Non-pigmented ciliary epithelial cell (primary cell): Measurements from ENCODE around the gene IL1RAP.
"Not testable (repeated sequence)": the region's sequence is repeated elsewhere in the genome, so short reads cannot be mapped to it uniquely, and the experiment has no call there.

Experiments used
- DNase-seq: peaks from one replicate; pipeline ENCODE4 v3.0.0-alpha.2; 2010; ENCODE audit warnings: low read depth

IL1RAP gene

DNA sequence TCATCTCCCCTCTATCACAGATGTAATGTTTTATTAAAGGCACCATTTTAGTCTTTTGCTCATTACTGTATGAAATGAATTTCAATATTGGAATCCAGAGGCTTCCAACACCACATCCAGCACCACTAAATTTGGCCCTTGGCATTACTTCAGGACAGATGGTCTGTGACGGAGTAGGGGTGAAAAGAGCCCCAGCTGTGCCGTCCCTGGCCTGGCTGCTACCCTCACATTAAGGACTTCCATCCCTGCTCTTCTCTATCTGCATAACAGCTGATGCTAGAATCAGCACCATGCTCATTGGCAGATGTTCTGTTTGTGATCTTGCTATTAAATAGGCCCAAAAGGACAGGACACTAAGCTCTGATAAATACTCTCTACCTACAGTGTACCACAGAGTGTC is 152.9 kb downstream of the IL1RAP start:
- no peak for DNase-seq

DNA sequence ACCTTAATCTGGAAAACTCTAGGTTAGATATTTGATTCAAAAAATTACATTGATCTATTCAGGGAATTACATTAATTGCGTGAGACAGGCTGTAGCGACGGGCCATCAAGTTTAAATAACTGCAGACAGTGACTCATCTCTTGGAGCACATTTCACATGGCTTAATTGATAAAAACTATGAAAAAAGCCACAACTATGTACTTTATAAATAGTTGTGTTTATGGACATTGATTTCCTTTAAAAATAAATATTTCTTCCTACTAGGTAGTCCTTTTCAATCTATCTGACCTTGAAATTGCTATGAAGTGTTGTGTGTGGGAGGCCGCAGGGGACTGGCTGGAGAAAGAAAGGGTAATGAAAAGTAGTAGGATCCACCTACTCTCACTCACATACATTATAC is 157.8 kb downstream of the IL1RAP start:
- peak; percentile 30 for DNase-seq

DNA sequence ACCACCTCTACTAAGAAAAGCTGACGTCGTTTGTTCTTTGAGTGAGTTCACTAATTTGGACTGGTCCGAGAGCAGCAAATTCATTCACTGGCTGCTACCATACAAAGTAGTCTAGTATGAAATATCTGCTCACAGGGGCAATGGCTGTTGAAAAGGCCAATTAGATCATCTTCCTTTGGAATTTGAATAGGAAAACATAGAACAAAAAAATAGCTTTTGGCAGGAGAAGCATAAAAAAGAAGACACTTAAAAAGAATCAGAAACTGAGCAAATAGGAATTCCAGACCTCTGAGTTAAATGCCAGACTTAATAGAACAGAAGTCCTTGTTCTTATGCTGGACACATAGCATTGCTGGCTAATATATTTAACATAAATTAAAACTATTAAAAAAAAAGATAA is 159.3 kb downstream of the IL1RAP start:
- DNase-seq = peak; percentile 6

DNA sequence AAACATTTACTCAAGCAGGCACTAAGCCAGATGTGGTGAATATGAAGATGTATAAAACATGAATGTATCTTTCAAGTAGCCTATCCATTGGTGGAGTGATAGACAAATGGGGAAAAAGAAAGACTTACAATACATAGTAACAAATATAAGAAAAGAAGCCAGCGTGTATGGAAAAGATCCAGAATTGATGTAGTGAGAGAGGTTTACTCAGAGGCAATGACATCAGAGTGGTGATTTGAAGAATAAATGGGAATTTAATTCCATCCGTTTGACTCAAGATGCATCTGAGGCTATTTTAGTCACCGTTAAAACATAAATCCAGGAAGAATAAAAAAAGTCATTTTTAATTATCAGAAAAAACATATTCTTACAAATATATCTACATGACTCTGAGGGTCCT is 162.6 kb downstream of the IL1RAP start:
- DNase-seq = no peak

DNA sequence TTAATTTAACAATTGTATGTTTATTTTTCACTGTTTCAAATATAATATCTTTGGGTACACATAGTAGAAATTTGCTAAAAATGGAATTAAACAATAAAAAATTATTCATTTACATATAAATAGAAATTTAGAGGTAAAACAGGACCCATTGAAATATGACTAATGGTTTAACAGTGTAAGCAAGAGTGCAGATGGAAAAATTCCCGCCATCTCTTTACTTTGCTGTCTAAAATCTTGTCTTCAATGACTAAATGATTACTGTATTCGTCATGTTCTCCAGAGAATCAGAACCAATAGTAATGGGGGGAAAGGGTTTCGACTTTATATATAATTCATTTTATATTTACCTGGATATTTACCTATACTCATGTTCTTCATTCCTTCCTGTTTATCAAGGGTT is 163.1 kb downstream of the IL1RAP start:
- DNase-seq = no peak

DNA sequence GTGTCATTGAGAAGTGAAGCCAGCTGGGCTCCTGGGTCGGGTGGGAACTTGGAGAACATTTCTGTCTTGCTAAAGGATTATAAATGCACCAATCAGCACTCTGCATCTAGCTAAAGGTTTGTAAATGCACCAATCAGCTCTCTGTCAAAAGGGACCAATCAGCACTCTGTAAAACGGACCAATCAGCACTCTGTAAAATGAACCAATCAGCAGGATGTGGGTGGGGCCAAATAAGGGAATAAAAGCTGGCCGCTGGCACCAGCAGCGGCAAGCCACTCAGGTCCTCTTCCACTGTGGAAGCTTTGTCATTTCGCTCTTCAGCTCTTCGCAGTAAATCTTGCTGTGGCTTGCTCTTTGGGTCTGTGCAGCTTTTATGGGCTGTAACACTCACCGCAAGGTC is 164.0 kb downstream of the IL1RAP start:
- DNase-seq = not testable (repeated sequence)

DNA sequence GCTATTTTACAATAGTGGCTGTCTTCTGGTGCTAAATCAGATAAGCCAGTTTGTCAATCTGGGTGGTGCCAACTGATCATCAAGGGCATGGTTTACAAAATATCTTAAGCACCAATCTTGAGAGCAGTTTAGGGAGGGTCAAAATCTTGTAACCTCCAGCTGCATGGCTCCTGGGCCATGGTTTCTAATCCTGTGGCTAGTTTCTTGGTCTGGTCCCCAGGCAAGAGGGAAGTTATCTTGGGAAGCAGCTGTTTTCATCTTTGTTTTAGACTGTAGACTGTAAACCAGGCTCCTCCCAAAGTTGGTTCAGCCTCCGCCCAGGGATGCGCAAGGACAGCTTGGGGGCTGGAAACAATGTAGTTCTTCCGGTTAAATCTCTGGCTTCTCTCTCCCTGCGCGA is 166.8 kb downstream of the IL1RAP start:
- DNase-seq = no peak

DNA sequence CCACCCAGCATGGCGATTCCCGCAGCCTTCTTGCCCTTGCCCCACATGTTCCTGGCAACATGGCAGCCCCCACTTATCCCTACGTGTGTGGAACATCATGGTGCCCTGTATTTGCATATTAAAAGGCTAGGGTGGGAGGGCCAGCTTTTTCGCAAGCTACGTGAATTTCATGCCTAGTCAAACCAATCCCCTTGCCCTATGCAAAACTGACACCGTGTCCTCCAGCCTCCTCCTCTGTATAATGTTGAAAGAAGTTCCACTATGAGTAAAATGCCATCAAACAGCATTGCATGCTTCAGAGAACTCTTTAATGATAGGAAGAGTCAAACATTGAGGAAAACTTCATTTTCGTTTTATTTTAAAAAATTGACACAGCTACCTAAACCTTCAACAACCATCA is 170.9 kb downstream of the IL1RAP start:
- DNase-seq = no peak

DNA sequence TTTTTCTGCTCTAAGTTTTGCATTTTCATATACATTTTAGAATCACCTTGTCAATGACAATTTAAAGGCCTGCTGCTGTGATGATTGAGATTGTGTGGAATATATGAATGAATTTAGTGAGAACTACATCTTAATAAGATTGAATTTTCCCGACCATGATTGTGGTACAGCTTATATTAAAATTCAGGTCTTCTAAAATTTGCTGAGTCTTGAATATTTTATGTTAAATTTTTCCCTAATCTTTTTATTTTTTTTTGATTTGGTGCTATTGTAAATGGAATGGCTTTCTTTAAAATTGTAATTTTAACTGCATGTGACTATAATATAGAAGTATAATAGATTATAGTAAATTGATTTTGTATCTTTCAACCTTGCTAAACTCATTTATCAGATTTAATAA is 172.1 kb downstream of the IL1RAP start:
- no peak for DNase-seq

DNA sequence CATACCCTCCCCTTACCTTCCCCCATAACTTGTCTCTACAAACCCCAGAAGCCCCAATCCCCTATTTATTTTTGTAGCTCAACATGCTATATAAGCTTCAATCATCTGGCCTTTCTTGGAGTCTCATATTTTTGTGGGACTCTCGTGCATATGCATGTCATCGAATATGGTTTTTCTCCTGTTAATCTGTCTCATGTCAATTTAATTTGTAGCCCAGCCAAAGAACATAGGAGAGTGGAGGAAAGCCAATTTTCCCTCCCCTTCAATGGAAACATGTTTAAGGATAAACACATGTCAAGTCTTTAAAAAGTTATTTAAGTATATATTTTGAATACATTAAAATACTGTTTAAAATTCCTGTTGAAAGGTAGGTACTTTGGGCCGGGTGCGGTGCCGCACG is 176.4 kb downstream of the IL1RAP start:
- DNase-seq = no peak

DNA sequence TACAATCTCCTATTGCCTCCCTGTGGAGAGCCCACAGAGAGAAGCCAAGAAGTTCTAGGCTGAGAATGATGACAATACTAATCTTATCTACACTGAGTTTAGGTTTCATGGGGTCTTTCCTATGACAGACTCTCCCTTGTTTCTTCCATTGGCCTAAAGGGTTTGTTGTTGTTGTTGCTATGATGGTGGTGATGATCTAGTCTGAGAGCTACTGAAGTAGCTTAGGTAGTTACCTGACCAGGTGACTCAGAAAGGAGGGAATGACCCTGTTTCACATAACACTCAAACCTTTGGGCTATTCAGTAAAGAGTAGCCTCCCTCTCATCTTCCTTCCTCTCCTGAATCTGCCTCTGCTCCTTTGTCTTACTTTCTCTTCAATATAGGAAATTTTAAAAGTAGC is 178.4 kb downstream of the IL1RAP start:
- no peak for DNase-seq

DNA sequence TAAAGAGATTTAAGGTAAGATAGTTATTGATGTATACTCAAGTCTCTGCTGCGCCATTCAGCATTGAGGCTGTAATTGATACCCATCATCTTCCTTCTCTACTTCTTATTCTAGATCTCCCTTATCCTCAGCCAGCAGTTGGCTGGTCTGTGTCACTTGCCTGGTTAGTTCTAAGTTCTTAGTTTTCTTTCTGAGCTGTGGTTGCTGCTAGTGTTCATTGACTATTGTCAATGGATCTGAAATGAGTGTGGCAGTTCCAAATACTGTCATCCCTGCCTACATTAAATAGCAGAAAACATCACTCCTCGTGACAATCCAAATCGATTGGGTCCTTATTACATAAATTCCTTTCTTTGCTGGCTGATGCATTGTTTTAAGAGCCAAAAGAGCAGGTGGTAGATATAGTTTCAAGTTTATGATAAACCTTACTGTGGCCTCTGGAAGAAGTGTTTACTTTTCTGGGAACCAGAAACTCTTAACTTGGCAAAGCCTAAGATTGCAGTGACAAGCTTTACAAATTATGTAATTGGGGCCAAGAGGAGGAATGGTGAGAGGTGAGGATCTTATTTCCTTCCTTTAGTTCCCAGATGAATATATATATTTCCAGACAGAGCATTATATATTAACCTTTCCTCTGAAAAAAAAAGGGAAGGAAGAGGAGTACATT is 180.6 kb downstream of the IL1RAP start:
- DNase-seq = no peak

DNA sequence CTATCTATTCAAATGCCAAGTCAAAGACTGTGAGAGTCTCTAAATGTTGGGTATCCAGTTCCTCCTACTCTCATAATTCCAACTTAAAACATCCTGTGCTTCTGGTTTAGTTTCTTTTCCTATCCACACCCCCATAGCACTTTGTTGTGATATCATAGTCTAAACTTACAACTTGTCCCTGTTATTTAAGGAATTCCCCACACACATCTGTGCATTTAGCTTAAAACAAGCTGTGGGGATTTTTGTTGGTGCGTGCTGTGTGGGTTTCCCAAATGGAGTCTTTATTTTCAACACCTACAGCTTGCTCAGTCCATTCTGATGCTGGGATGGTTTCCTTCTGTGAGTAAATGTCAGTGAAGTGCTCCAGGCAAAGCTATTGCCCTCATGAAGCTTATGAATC is 181.3 kb downstream of the IL1RAP start:
- DNase-seq = no peak

DNA sequence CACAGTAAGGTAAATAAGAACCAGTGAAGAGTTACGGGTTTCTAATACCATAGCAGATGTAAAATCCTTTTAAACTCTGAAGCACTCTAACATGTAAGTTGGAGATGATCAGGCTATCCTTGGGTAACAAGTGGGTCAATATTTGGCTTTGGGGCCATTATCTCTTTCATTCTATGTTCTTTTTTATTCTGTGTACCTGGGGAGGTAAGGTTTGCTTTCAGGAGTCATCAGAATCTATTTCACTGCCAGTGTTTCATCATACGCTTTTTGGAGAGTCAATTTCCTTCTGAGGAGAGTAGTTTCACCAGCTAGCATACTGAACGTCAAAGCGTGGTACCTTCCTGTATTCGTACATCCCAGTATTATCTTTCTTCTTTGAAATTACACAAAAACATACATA is 182.1 kb downstream of the IL1RAP start:
- no peak for DNase-seq

DNA sequence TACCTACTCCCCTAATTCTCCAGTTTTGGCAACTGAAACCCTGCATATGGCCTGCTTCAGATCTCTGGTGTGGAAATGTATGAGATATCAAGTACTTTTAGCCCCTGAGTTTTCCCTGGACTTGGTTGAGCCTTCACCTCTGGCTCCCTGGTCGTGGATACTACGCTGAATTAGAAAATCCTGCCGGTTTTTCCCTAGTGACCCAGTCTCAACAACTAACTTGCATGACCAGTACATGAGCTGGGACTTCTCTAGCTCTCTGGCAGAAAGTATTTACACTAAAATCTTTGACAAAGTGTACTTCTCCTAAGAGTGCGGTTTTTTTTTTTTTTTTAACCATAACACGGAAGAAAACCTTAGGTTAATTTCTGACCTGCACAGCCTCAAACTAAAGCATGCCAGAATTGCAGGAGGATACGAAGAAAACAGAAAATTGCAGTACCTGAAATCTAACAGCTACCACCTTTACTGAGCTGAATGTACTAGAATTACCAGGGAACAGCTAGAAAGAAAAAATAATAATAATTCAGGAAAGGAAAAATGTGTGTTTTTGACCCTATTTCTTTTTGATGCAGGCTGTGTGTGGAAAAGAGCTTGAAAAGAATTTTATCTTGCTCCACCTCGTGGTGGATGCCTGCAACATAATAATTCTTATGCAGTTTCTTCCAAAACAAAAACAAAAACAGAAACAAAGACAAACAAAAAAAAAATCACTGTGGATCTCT is 183.1 kb downstream of the IL1RAP start:
- DNase-seq = no peak

DNA sequence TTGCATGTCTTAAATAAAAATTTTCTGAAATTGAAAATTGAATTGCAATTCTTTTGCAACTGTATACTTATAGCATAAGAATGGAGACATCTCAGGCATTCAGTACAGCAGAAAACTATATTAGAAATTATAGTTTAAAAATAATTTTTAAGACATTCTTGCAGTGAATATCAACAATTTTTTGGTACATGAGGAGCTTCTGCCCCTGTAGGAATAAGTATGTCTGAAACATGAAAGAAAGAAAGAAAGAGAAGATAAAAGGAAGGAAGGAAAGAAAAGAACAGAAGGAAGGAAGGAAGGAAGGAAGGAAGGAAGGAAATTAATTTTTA is 183.6 kb downstream of the IL1RAP start:
- DNase-seq = no peak

DNA sequence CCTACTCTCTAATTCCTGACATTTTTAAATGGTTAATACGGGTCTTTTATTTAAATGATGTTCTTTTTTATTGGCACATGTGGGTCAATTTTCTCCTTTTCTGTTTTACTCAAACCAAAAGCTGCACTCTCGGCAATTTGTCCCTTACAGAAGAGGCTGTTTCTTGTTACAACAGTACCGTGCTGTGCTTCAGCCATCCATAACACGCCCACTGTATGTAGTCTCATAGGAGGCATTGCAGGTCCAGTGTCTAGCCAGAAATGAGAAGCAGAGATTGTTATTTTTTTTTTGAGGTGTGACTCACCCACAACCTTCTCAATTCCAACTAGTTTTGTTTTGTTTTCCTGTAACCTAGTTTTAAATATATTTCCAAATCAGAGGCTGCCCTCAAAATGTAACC is 184.0 kb downstream of the IL1RAP start:
- DNase-seq = no peak

DNA sequence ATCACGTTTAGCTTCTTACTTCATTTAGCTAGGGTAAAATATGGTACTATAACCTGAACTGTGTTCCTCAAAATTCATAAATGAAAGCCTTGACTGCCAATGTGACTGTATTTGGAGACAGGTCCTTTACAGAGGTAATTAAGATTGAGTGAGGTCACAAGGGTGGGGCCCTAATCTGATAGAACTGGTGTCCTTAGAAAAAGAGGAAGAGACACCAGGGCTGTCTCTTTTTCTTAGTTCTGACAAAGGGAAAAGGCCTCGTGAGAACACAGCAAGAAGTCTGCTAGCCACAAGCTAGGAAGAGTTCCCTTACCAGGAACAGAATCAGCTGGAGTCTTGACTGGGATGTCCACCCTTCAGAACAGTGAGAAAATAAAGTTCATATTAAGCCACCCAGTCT is 185.9 kb downstream of the IL1RAP start:
- DNase-seq = no peak

DNA sequence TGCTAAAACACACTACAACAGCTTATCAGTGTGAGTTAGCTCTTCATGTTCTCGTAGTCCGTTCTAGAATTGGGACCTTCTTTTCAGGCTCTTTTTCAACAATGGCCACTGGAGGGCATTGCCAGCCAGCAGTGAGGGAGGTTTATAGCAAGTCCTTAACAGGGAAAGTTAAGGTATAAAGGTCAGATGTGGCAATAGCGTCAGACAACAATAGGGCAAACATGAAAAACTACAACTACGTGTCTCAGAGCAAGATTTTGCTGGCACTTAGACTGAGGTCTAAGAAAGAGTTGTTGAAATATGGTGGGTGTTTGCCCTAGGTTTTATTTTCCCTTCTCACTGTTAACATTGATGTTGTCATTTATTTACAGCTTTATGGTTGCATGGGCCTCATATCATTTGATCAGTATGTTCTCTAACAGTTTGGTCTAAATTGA is 187.2 kb downstream of the IL1RAP start:
- DNase-seq = no peak

DNA sequence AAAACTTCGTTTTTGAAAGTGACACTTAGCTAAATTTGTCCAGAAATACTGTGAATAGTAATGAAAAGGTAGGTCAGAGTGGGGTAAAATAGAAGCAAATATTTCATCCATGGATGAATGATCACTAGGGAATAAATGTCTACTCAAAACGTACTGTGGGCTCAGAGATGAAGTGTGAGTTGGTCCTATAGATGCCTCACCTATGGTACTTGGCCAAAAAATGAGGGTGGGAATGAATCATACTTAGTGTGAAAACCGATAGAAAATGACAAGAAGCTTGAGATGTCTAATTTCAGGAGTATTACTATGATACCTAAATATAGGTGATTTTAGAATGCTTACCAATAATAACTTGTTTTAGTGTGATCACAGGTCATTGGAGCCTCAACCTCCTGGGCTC is 192.7 kb downstream of the IL1RAP start:
- no peak for DNase-seq
